VCaP (cell line): Measurements from ENCODE around the gene ANGPTL1.

ENCODE experiments used
- H3K27ac ChIP-seq: fragments of 450-650 bp; 2 replicates; pipeline ENCODE4 v1.5.1; 2017
- CTCF ChIP-seq: fragments of 450-650 bp; conservative IDR thresholded peaks from 2 replicates; pipeline ENCODE4 v1.5.1; 2017; ENCODE audit warnings: mild to moderate bottlenecking, moderate library complexity

Gene ANGPTL1

GRCh38 chr1:178908358-178908757, 37.5 kb upstream of the ANGPTL1 start:
- no peak overlapping the region for H3K27ac ChIP-seq

GRCh38 chr1:178901482-178902125, 30.7 kb upstream of the ANGPTL1 start:
- H3K27ac ChIP-seq = no peak overlapping the region
- TF ChIP-seq CTCF = no peak

More at GRCh38 chr1:178908358-178908757, 37.5 kb upstream of the ANGPTL1 start:
- no peak for TF ChIP-seq CTCF

- H3K27ac ChIP-seq = no peak overlapping the region
- no peak for TF ChIP-seq CTCF
Measured at GRCh38 chr1:178899402-178899801, 28.5 kb upstream of the ANGPTL1 start.

- no peak for TF ChIP-seq CTCF
Measured at GRCh38 chr1:178898401-178898800, 27.5 kb upstream of the ANGPTL1 start.

GRCh38 chr1:178895928-178896327, 25.1 kb upstream of the ANGPTL1 start:
- no peak for TF ChIP-seq CTCF
- H3K27ac ChIP-seq = no peak overlapping the region

More at GRCh38 chr1:178898401-178898800, 27.5 kb upstream of the ANGPTL1 start:
- no peak overlapping the region for H3K27ac ChIP-seq

- H3K27ac ChIP-seq = no peak overlapping the region
- no peak for TF ChIP-seq CTCF
Measured at GRCh38 chr1:178886551-178886950, 15.7 kb upstream of the ANGPTL1 start.

- TF ChIP-seq CTCF = no peak
- no peak overlapping the region for H3K27ac ChIP-seq
Measured at GRCh38 chr1:178885869-178886268, 15.0 kb upstream of the ANGPTL1 start.
